ENCODE data around the gene HES2. TPM values are rescaled to one million over a fixed set of nuclear protein-coding genes. Genes with fewer than 3 reads are reported as not detected.

The HES2 gene
- total and polyA plus RNA-seq, 12 donors: 0.22 to 0.25 TPM; not detected in 10

DNA sequence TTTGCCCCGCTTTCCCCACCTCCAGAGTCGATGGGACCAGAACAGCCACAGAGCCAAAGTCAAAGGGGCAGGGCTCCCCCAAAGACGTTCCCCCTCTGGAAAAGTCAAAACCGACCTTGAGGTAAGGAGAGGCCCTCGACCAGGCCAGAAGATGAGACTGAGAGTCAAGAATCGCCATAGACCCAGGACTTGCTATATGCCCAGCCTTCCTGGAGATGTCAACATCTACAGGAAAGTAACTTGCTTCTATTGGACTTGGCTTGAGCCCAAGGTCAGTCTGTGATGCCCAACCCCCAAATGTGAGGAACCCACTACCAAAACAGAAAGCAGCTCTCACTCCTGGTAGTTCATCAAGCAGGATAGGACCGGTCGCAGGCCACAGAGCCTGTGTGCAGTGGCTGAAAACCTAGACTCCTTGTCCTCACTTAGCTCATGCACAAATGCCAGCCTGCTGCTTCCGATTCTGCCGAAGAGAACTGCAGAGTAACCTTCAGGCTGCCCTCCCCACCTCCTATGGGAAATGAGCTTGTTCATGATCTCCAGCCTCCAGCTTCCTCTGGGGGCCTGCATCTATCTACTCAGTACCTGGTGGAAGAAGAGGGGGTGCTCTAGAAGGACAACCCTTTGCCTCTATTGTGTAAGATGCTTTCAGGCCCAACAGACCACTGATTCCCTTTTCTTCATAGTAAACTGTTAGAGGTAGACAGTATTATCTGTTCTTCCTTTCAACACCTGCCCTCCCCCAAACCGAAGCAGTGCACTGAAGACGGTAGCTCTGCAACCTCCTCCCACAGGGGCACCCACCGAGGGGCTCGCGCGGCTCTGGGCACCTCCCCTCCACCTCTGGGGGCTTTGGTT is 27.5 kb downstream of the HES2 start:
- TF ChIP-seq, protein P1, sequence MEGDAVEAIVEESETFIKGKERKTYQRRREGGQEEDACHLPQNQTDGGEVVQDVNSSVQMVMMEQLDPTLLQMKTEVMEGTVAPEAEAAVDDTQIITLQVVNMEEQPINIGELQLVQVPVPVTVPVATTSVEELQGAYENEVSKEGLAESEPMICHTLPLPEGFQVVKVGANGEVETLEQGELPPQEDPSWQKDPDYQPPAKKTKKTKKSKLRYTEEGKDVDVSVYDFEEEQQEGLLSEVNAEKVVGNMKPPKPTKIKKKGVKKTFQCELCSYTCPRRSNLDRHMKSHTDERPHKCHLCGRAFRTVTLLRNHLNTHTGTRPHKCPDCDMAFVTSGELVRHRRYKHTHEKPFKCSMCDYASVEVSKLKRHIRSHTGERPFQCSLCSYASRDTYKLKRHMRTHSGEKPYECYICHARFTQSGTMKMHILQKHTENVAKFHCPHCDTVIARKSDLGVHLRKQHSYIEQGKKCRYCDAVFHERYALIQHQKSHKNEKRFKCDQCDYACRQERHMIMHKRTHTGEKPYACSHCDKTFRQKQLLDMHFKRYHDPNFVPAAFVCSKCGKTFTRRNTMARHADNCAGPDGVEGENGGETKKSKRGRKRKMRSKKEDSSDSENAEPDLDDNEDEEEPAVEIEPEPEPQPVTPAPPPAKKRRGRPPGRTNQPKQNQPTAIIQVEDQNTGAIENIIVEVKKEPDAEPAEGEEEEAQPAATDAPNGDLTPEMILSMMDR (IDR thresholded peaks at IDR 0.05): no peak
- H3K27me3 ChIP-seq: no peaks in the 10 kb centered on the region
- H3K4me1 ChIP-seq: peaks cover 5 to 16% (median 13%) of the 10 kb centered on the region in 9 donors
- WGBS, 2 donors: 50 to 52% methylated on average over 16 of the region's 16 CpGs
- no peaks in the 10 kb centered on the region for H3K9me3 ChIP-seq
- ATAC-seq (no peak), DNase-seq (no peak)
- H3K36me3 ChIP-seq: no peaks in the 10 kb centered on the region
- intact Hi-C loops (cut with DNase I): loop anchor here in 4 of 10 donors (5.0 to 10.0 kb wide), 4 partner anchors 35 to 155 kb away; partner anchors contain the start of gene ICMT (in 1 of the 4)
- peak overlapping the region in 9 of 10 donors; percentile 37 to 76 (median 66) for H3K4me3 ChIP-seq
- H3K27ac ChIP-seq: peak overlapping the region in 6 of 10 donors; percentile 37 to 99 (median 91)

DNA sequence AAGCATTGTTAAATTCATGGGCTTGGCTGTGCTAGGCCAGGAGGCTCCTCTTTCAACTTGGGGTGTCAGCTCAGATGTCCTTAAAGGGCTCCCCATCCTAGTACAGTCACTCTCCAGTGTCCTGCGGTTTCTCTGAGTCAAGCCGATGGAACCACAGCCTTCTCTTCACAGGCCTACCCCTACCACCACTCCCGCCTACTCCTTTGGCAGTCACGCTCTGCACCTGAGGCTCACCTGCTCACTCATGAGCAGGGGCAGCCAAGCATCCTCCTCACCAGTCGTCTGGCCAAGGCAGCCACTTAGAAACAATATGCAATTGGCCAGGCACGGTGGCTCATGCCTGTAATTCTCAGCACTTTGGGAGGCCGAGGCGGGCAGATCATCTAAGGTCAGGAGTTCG is 29.7 kb downstream of the HES2 start:
- WGBS, 2 donors: 89 to 96% methylated on average over 9 of the region's 9 CpGs
- Histone ChIP-seq H3K36me3 (no peaks in the 10 kb centered on the region), H3K9me3 (no peaks in the 10 kb centered on the region), H3K4me3 (no peak overlapping the region), H3K27ac (no peak overlapping the region), H3K4me1 (peaks cover 5 to 28% (median 19%) of the 10 kb centered on the region in 9 donors), H3K27me3 (no peaks in the 10 kb centered on the region)
- TF ChIP-seq, protein P1 (IDR thresholded peaks at IDR 0.05): no peak
- intact Hi-C loops (cut with DNase I): loop anchor here in 4 of 10 donors (5.0 to 10.0 kb wide), 4 partner anchors 33 to 153 kb away; partner anchors contain the start of gene ICMT (in 1 of the 4)
- DNase-seq: no peak
- no peak for ATAC-seq

DNA sequence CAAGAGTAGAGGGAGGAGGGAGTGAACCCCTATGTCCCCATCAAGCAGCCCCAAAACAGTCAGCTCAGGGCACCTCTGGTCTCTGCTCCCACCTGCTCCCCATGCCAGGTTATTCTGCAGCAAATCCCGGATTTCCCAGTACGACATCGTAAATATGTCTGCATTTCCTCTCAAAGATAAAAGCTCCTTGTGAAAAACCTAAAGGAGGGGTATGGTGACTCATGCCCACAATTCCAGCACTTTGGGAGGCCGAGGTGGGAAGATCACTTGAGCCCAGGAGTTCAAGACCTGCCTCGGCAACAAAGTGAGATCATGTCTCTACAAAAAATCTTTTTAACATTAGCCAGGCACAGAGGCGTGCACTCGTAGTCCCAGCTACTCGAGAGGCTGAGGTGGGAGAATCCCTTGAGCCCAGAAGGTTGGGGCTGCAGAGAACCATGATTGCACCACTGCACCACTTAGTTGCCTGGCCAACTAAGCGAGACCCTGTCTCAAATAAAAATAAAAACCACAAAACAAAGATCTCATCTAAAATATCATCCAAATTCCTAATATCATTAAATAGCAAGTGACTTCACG is 33.3 kb downstream of the HES2 start:
- no peaks in the 10 kb centered on the region for H3K36me3 ChIP-seq
- peak overlapping the region in 1 of 10 donors; percentile 19 for H3K27ac ChIP-seq
- no peak overlapping the region for H3K4me3 ChIP-seq
- intact Hi-C loops (cut with DNase I): no loop called here
- WGBS, 2 donors: 83 to 85% methylated on average over 10 of the region's 10 CpGs
- TF ChIP-seq, protein P1 (IDR thresholded peaks at IDR 0.05): no peak
- no peak for DNase-seq
- ATAC-seq: no peak
- H3K4me1 ChIP-seq: peaks cover 0 to 17% (median 6%) of the 10 kb centered on the region in 9 donors
- H3K27me3 ChIP-seq: no peaks in the 10 kb centered on the region
- peaks cover 0 to 5% (median 0%) of the 10 kb centered on the region in 11 donors for H3K9me3 ChIP-seq

DNA sequence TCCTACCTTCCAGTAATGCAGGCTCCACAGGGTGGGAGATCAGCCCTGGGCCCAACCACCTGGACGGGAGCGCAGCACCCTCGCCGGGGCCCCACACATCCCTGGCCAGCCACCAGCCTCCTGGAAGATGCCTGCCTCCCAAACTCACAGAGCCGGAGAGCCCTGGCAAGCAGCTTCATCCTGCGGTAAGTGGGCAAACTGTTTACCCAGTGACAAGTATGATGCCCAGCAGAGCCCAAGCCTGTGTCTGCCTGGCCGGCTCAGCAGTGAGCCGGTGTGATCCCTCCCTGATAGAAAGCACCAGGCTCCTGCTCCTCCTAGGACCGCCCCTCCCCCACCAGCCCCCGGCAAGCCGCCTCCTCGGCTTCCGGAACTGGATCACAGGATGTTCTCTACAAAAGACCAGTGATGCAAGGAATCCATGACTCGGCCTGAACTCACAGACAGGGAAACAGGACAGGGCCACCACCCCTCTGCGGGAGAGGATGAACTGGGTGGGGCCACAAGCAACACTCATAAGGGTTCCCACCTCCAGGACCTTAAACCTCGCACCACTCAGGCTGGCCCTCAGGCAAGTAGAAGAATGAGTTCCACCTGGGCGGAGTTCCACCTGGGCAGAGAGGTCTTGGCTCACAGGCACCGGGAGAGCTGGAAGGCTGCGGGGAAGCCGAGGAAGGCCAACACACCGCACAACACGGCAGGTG is 34.1 kb downstream of the HES2 start:
- intact Hi-C loops (cut with DNase I): no loop called here
- Histone ChIP-seq H3K36me3 (no peaks in the 10 kb centered on the region), H3K27me3 (no peaks in the 10 kb centered on the region), H3K4me3 (no peak overlapping the region), H3K9me3 (peaks cover 0 to 5% (median 0%) of the 10 kb centered on the region in 11 donors), H3K27ac (peak overlapping the region in 4 of 10 donors; percentile 18 to 37 (median 26)), H3K4me1 (peaks cover 0 to 17% (median 6%) of the 10 kb centered on the region in 9 donors)
- TF ChIP-seq, protein P1 (IDR thresholded peaks at IDR 0.05): no peak
- 61% methylated on average over 22 of the region's 22 CpGs for WGBS, 2 donors
- DNase-seq (peak in 1 of 2 donors; percentile 28), ATAC-seq (peak; percentile 34 to 92 (median 81))
